ENCODE results near the gene CHRNG.

GRCh38 chr2:232504438-232504837 is 35.1 kb upstream of the CHRNG start:
- TF ChIP-seq CTCF (conservative IDR thresholded peaks at IDR 0.05; ENCODE audit: low read length) (no peak), EZH2phosphoT487 (IDR thresholded peaks at IDR 0.05; ENCODE audit: borderline replicate concordance) (no peak)

Data from Loucy (cell line).